Metanephros (tissue), 1 donor: ENCODE measurements around the gene TSPAN12. TPM values are rescaled to one million over a fixed set of nuclear protein-coding genes. Genes with fewer than 3 reads are reported as not detected.

ENCODE experiments used
- total RNA-seq: library from RNA; depleted of rRNA; stranded (reverse); fragments of >200 nt; gene quantifications from one replicate; pipeline ENCODE4 v1.2.3, GENCODE V29; 2014

Gene TSPAN12
- 146 TPM for total RNA-seq

DNA sequence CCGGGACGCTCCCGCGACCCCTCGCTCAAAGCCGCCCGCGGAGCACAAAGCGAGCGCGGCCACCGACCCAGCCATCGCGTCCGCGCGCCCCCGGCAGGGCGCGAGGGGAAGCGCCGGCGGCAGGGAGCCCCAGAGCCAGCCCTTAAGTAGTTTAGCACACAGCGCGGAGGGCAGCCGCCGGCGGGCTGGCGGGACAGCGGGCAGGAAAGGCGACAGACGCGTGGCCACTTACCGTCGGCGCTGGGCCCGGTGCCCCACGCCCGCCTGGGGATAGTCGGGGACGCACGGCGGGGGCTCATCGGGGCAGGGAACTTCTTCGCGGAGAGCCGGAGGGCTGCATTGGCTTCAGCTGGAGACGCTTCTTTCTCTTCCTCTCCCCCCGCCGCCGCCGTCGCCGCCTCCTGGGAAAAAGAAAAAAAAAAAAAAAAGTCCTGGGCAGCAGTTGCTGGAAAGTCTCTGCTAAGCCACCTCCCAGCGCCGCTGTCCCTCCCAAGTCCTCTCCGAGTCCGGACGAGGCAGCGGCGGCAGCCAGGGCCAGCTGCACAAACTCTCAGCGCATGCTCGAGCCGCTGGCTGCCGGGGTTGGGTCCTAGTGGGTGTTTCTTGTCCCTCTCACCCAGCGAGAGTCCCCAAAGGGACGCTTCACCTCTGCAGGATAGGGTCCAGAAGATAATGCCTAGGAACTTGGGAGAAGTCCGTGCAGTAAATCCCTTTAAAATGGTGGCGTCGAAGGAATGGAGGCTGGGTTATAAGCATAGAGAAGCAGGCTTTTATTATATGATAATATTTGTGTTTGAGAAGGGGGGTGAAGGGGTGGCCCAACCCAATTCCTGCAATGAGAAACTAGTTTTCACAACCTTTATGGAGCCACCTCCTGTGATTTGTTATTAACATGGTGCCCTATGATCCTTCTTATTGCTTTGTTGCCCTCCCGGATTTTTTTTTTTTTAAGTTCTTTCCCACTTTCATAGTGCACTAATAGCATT lies at the start of gene TSPAN12:
TSPAN12 (minus strand) TSS at position 557 of the 986 bp plus-strand sequence. CDS start 1,381 bp downstream, outside the sequence.

Other genes with a start within 250 kb of the TSPAN12 start
- gene ING3, start 92.6 kb upstream of the TSPAN12 start, total RNA-seq, result 15.9 TPM
- 40.0 TPM for gene CPED1, start 130.6 kb upstream of the TSPAN12 start, total RNA-seq